Nephron progenitor cell (in vitro differentiated cells): ENCODE data around the gene ZSWIM6.

Source experiments
- DNase-seq: peaks from one replicate; pipeline ENCODE4 v3.0.0; 2021
- H3K27ac Mint-ChIP-seq: 2 replicates; pipeline ENCODE4 v1.8.0; 2021; ENCODE audit warnings: mild to moderate bottlenecking, moderate library complexity, mixed read lengths
- H3K27me3 Mint-ChIP-seq: 2 replicates; pipeline ENCODE4 v1.8.0; 2021; ENCODE audit warnings: mild to moderate bottlenecking, low read depth, mixed read lengths; ENCODE audit not compliant: poor library complexity
- H3K36me3 Mint-ChIP-seq: 2 replicates; pipeline ENCODE4 v1.8.0; 2021; ENCODE audit warnings: low read depth, mixed read lengths
- H3K4me1 Mint-ChIP-seq: 2 replicates; pipeline ENCODE4 v1.8.0; 2021; ENCODE audit warnings: mixed read lengths
- H3K4me3 Mint-ChIP-seq: 2 replicates; pipeline ENCODE4 v1.8.0; 2021; ENCODE audit warnings: mild to moderate bottlenecking, moderate library complexity, mixed read lengths
- H3K9me3 Mint-ChIP-seq: 2 replicates; pipeline ENCODE4 v1.8.0; 2021; ENCODE audit warnings: mild to moderate bottlenecking, moderate library complexity, mixed read lengths
- CTCF ChIP-seq: fragments of 200-600 bp; sonication (generic); IDR thresholded peaks from 2 replicates; pipeline ENCODE4 v1.5.0; 2021; ENCODE audit warnings: antibody characterized with exemption

Gene ZSWIM6

GRCh38 chr5:61331407-61332357, at the start of gene ZSWIM6:
TSS of gene ZSWIM6 (plus strand) at chr5:61332258. CDS start at chr5:61332273, 15 bp downstream.
- TF ChIP-seq CTCF: no peak
- peaks cover 21% of the 10 kb centered on the region for H3K36me3 Mint-ChIP-seq

GRCh38 chr5:61283471-61283870, 48.6 kb upstream of the ZSWIM6 start:
- H3K36me3 Mint-ChIP-seq: no peaks in the 10 kb centered on the region
- no peak for DNase-seq
- H3K4me1 Mint-ChIP-seq: no peaks in the 10 kb centered on the region
- no peak for TF ChIP-seq CTCF
- H3K27me3 Mint-ChIP-seq: peaks cover 3% of the 10 kb centered on the region
- H3K27ac Mint-ChIP-seq: no peak overlapping the region
- no peaks in the 10 kb centered on the region for H3K9me3 Mint-ChIP-seq
- H3K4me3 Mint-ChIP-seq: no peak overlapping the region

More at GRCh38 chr5:61331407-61332357, at the start of gene ZSWIM6:
- Mint-ChIP-seq H3K27ac (peak within 1 kb of the TSS; percentile 92), H3K27me3 (peaks cover 12% of the 10 kb centered on the region), H3K4me1 (peaks cover 60% of the 10 kb centered on the region), H3K4me3 (peak within 1 kb of the TSS; percentile 95), H3K9me3 (peaks cover 6% of the 10 kb centered on the region)
- peak; percentile 99 for DNase-seq

- Mint-ChIP-seq H3K27me3 (peaks cover 3% of the 10 kb centered on the region), H3K9me3 (no peaks in the 10 kb centered on the region), H3K4me3 (no peak overlapping the region), H3K36me3 (no peaks in the 10 kb centered on the region), H3K27ac (no peak overlapping the region), H3K4me1 (peaks cover 11% of the 10 kb centered on the region)
- TF ChIP-seq CTCF: no peak
- DNase-seq: no peak
Observed at GRCh38 chr5:61285531-61285930, 46.5 kb upstream of the ZSWIM6 start.

GRCh38 chr5:61286446-61287132, 45.5 kb upstream of the ZSWIM6 start:
- DNase-seq: no peak
- Mint-ChIP-seq H3K27ac (no peak overlapping the region), H3K9me3 (no peaks in the 10 kb centered on the region), H3K36me3 (no peaks in the 10 kb centered on the region), H3K4me1 (peaks cover 21% of the 10 kb centered on the region), H3K27me3 (peaks cover 8% of the 10 kb centered on the region), H3K4me3 (no peak overlapping the region)
- TF ChIP-seq CTCF: no peak

GRCh38 chr5:61287474-61287873, 44.6 kb upstream of the ZSWIM6 start:
- TF ChIP-seq CTCF: no peak
- peaks cover 11% of the 10 kb centered on the region for H3K27me3 Mint-ChIP-seq
- no peaks in the 10 kb centered on the region for H3K9me3 Mint-ChIP-seq
- DNase-seq: no peak
- no peak overlapping the region for H3K4me3 Mint-ChIP-seq
- no peak overlapping the region for H3K27ac Mint-ChIP-seq
- no peaks in the 10 kb centered on the region for H3K36me3 Mint-ChIP-seq
- H3K4me1 Mint-ChIP-seq: peaks cover 24% of the 10 kb centered on the region
